Esophagus muscularis mucosa (tissue), 4 donors: Measurements from ENCODE around the gene QRSL1. TPM values are rescaled to one million over a fixed set of nuclear protein-coding genes. Genes with fewer than 3 reads are reported as not detected.

ENCODE experiments used
- DNase-seq: peaks from one replicate; pipeline ENCODE4 v3.0.0-alpha.2; 2017; ENCODE audit errors: extremely low spot score
- H3K27ac ChIP-seq, 4 donors: fragments of 200-600 bp; sonication (generic); replicated peaks in 1 of 4; 1 replicate in 3 of 4; 2 replicates in 1 of 4; pipeline ENCODE4 v1.5.1; 2016 to 2019; ENCODE audit warnings: mild to moderate bottlenecking in 1 of 4
- H3K27me3 ChIP-seq, 4 donors: fragments of 200-600 bp; sonication (generic); one replicate each; pipeline versions ENCODE4 v1.5.1 to v1.6.0; 2016 to 2019
- H3K36me3 ChIP-seq, 4 donors: fragments of 200-600 bp; sonication (generic); one replicate each; pipeline ENCODE4 v1.5.1; 2016 to 2019
- H3K4me1 ChIP-seq, 4 donors: fragments of 200-600 bp; sonication (generic); one replicate each; pipeline ENCODE4 v1.5.1; 2016 to 2019
- H3K4me3 ChIP-seq, 4 donors: fragments of 200-600 bp; sonication (generic); 1 replicate in 2 of 4; 2 replicates in 2 of 4; pipeline ENCODE4 v1.5.1; 2016 to 2019; ENCODE audit warnings: mild to moderate bottlenecking in 4 of 4, moderate library complexity in 1 of 4
- H3K9me3 ChIP-seq, 4 donors: fragments of 200-600 bp; sonication (generic); 1 replicate in 3 of 4; 2 replicates in 1 of 4; pipeline ENCODE4 v1.5.1; 2016 to 2019
- CTCF ChIP-seq, 3 experiments: fragments of 200-600 bp in 2 of 3; fragments of 450-650 bp in 1 of 3; sonication (generic) in 2 of 3; IDR thresholded peaks; one replicate each; pipeline ENCODE4 v1.5.1; 2017 to 2019; ENCODE audit warnings: antibody characterized with exemption in 3 of 3, mild to moderate bottlenecking in 2 of 3, moderate library complexity in 1 of 3
- EP300 ChIP-seq: sonication (generic); formaldehyde crosslinking; IDR thresholded peaks from one replicate; pipeline ENCODE4 v1.6.1; 2017; ENCODE audit warnings: antibody characterized with exemption
- POLR2A ChIP-seq: fragments of 450-650 bp; IDR thresholded peaks from one replicate; pipeline ENCODE4 v1.6.1; 2017; ENCODE audit warnings: antibody characterized with exemption, moderate library complexity, mild to moderate bottlenecking, low read depth
- POLR2AphosphoS5 ChIP-seq, 2 donors: sonication (generic); formaldehyde crosslinking; IDR thresholded peaks; one replicate each; pipeline ENCODE4 v1.6.1; 2017; ENCODE audit warnings: antibody characterized with exemption in 2 of 2
- WGBS: methylation state at CpG from one replicate; pipeline ENCODE4 v1.1.5; 2018; 5-methylcytosine and 5-hydroxymethylcytosine counted together
- intact Hi-C: fragments of 100-400 bp; cut with DNase I; formaldehyde crosslinking; loops from one replicate; pipeline ENCODE4 v1.15.1; 2023
- total RNA-seq, 4 donors: library from RNA; depleted of rRNA; stranded (reverse); fragments of >200 nt; gene quantifications; one replicate each; pipeline versions ENCODE4 v1.1.0 to v1.2.1, GENCODE V29; 2016

QRSL1 gene
- total RNA-seq, 4 donors from 2014 or later: 6.7 to 9.1 (median 8.3) TPM

DNA sequence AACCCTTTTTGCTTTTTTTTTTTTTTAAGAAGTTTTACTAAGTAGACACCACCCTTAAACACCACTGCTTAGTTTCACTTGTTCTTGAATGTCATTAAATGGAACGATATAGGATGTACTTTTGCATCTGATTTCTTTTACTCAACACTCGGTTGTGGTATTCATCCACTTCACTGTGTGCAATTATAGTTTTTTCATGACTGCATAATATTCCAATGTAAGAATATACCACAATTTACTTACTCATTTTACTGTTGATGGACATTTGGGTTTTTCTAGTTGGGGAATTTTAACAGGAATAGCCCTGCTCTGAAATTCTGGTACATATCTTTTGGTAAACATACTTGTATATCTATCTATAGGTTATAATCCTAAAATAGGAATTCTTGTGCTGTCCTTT is 29.9 kb upstream of the QRSL1 start:
- WGBS: 50% methylated on average over 2 of the region's 2 CpGs
- Histone ChIP-seq H3K27ac (no peak overlapping the region), H3K9me3 (no peaks in the 10 kb centered on the region), H3K36me3 (peaks cover 0 to 6% (median 3%) of the 10 kb centered on the region in 4 donors), H3K4me3 (no peak overlapping the region), H3K4me1 (no peaks in the 10 kb centered on the region), H3K27me3 (no peaks in the 10 kb centered on the region)
- DNase-seq: no peak
- intact Hi-C loops: no loop called here
- TF ChIP-seq POLR2AphosphoS5 (IDR thresholded peaks at IDR 0.05): no peak
- TF ChIP-seq EP300: no peak
- TF ChIP-seq POLR2A: no peak
- TF ChIP-seq CTCF (IDR thresholded peaks at IDR 0.05): no peak

GRCh38 chr6:106600329-106600728 is 29.0 kb upstream of the QRSL1 start:
- Histone ChIP-seq H3K36me3 (peaks cover 0 to 6% (median 3%) of the 10 kb centered on the region in 4 donors), H3K4me1 (no peaks in the 10 kb centered on the region), H3K27ac (no peak overlapping the region), H3K9me3 (no peaks in the 10 kb centered on the region), H3K27me3 (no peaks in the 10 kb centered on the region), H3K4me3 (no peak overlapping the region)
- 94% methylated on average over 2 of the region's 2 CpGs for WGBS
- no peak for DNase-seq
- TF ChIP-seq POLR2A: no peak
- no peak for TF ChIP-seq CTCF (IDR thresholded peaks at IDR 0.05)
- TF ChIP-seq EP300: no peak
- no peak for TF ChIP-seq POLR2AphosphoS5 (IDR thresholded peaks at IDR 0.05)
- intact Hi-C loops: no loop called here

- 22% methylated on average over 2 of the region's 2 CpGs for WGBS
- no peak for DNase-seq
- Histone ChIP-seq H3K4me1 (no peaks in the 10 kb centered on the region), H3K27ac (no peak overlapping the region), H3K9me3 (no peaks in the 10 kb centered on the region), H3K36me3 (peaks cover 0 to 10% (median 7%) of the 10 kb centered on the region in 4 donors), H3K4me3 (no peak overlapping the region), H3K27me3 (no peaks in the 10 kb centered on the region)
- TF ChIP-seq POLR2A (no peak), EP300 (no peak), POLR2AphosphoS5 (IDR thresholded peaks at IDR 0.05) (no peak), CTCF (IDR thresholded peaks at IDR 0.05) (peak; percentile 33 to 54 (median 34))
- intact Hi-C loops: no loop called here
Observed at GRCh38 chr6:106608080-106608668, 21.2 kb upstream of the QRSL1 start.

GRCh38 chr6:106609699-106610098 is 19.7 kb upstream of the QRSL1 start:
- H3K9me3 ChIP-seq: no peaks in the 10 kb centered on the region
- no peak overlapping the region for H3K4me3 ChIP-seq
- WGBS: 85% methylated on average over 6 of the region's 6 CpGs
- no peaks in the 10 kb centered on the region for H3K27me3 ChIP-seq
- no peaks in the 10 kb centered on the region for H3K4me1 ChIP-seq
- H3K36me3 ChIP-seq: peaks cover 0 to 12% (median 10%) of the 10 kb centered on the region in 4 donors
- intact Hi-C loops: no loop called here
- no peak for DNase-seq
- no peak for TF ChIP-seq POLR2AphosphoS5 (IDR thresholded peaks at IDR 0.05)
- no peak overlapping the region for H3K27ac ChIP-seq

DNA sequence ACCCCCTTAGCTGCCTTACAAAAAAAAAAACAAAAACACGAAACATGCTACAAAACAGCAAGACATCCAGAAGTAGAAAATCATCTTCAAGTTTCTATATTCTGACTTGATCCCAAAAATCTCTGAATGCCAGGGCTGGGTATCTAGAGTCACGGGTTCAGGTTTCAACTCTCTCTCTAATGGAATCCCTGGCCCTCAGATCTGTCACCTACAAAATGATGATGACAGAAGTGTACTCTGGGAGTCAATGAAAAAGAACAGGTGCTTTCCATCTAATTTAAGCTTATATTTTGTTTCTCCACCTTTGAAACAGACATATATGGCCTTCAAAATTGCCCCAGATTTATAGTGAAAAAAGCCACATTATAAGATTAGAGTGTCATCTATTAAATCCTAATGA is 18.3 kb upstream of the QRSL1 start:
- no peak overlapping the region for H3K27ac ChIP-seq
- no peaks in the 10 kb centered on the region for H3K9me3 ChIP-seq
- no peaks in the 10 kb centered on the region for H3K4me1 ChIP-seq
- H3K27me3 ChIP-seq: no peaks in the 10 kb centered on the region
- 95% methylated on average over 2 of the region's 2 CpGs for WGBS
- intact Hi-C loops: no loop called here
- no peak for DNase-seq
- H3K4me3 ChIP-seq: no peak overlapping the region
- no peak for TF ChIP-seq POLR2A
- TF ChIP-seq EP300: no peak
- no peak for TF ChIP-seq CTCF (IDR thresholded peaks at IDR 0.05)
- no peak for TF ChIP-seq POLR2AphosphoS5 (IDR thresholded peaks at IDR 0.05)
- peaks cover 0 to 19% (median 10%) of the 10 kb centered on the region in 4 donors for H3K36me3 ChIP-seq
